GM21529 (cell line): ENCODE measurements around the gene ESRRG.

Source experiments
- ATAC-seq: cut with Tn5 transposase; IDR thresholded peaks from one replicate; pipeline ENCODE4 v1.9.1; 2021; ENCODE audit not compliant: unreplicated experiment

ESRRG gene

DNA sequence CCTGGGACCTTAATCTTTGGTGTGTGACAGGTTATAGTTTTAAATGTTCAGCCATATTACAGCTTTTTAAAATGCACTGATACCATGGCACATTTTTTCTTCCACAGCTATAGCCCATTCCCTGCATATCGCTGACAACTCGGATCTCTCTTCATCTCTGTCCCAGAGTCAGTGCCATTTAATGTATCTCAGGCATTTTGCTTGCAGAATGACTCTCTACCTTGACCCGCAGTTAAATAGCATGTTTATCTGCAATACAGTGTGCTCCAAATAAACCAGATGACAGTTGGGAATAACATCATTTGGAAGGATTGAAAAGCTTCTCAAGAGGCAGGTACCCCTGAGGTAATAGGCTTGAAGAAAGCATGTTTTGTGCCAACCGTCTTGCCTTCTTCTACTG lies 200.2 kb downstream of the ESRRG start:
- no peak for ATAC-seq

- ATAC-seq = no peak
These were observed 201.8 kb downstream of the ESRRG start for GRCh38 chr1:216521477-216521876.

GRCh38 chr1:216518844-216519627 lies 204.2 kb downstream of the ESRRG start:
- ATAC-seq = no peak

DNA sequence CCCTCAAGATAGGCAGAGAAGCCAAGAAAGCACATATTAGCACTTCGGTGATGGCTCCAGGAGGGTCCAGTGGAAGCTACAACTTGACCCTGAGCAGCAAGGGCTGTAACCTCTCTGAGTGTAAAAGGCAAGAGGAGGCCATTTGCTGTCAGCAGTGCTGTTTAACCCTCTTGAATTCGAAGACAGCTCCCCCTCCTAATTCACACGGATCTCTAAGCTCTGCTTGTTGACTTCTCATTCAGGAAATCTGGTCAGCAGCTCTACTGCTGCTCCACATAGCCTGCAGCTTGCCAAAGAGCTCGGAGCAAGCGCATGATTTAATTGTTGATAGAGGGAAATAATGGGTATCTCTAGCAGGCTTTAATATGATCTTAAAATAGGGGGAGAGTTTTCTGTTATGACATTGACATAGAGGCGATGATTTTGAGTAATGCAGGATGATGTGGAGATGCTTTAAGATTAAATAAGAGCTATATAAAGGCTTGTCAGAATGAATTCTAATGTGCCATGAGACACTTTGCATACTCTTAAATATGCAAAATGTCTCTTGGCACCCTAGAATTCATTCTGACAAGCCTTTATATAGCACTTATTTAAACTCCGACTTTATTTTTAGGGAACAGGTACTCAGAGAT lies 220.6 kb downstream of the ESRRG start:
- no peak for ATAC-seq

DNA sequence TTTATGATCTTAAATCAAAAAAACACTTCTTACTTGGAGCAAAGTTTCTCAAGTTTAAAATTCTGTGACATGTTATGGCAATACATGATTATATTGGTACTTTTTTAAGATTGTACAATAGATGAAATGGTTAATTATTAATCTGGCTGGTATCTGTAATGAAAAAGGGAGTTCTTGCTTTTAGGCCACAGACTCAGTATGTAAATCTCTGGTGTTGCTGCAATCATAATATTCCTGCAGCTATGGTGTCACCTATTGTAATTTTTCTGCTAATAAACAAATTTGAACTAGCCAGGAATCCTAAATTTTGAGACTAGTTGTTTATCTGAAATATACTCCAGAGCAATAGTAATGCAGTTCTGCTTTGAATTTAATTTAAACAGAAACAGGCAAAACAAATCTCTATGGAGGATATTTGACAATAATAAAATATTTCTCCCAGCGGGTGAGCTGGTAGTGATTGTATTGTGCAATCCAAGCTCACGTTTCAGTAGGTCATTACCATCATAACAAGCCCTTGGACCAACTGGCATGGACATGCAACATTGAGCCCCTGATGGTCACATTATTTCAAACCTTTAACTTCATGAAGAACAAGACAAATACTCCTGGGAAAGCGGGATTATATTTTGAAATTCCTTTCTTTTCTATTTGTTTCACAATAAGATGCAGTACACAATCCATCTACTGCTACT lies 222.8 kb downstream of the ESRRG start:
- no peak for ATAC-seq

- ATAC-seq = no peak
These were observed 223.5 kb downstream of the ESRRG start for GRCh38 chr1:216499581-216500272.

- ATAC-seq = no peak
These were observed 225.0 kb downstream of the ESRRG start for GRCh38 chr1:216498277-216498676.

DNA sequence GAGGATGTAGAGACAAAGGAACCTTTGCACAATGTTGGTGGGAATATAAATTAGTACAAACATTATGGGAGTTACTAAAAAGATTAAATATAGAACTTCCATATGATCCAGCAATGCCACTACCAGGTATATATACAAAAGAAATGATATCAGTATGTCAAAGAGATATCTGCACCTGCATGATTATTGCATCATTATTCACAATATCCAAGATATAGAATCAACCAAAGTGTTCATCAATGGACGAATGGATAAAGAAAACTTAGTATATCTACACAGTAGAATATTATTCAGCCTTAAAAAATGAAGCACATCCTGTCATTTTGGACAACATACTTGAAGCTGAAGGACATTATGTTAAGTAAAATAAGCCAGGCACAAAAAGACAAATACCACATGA lies 238.2 kb downstream of the ESRRG start:
- no peak for ATAC-seq

GRCh38 chr1:216483672-216484401 lies 239.4 kb downstream of the ESRRG start:
- no peak for ATAC-seq

- no peak for ATAC-seq
These were observed 240.6 kb downstream of the ESRRG start for GRCh38 chr1:216482620-216483019.

DNA sequence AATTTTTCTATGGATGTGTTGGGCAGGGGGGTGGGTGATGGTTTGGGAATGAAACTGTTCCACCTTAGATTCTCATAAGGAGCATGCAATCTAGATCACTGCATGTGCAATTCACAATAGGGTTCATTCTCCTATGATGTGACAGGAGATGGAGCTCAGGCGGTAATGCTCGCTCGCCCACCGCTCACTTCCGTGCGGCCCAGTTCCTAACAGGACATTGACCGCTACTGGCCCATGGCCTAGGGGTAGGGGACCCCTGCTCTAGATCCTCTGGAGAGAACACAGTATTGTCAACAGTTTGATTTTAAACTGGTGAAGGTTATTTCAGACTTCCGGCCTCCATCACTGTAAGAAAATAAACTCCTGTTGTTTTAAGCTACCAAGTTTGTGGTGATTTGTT lies 245.0 kb downstream of the ESRRG start:
- ATAC-seq = no peak

GRCh38 chr1:216476341-216476740 lies 246.9 kb downstream of the ESRRG start:
- ATAC-seq = no peak

DNA sequence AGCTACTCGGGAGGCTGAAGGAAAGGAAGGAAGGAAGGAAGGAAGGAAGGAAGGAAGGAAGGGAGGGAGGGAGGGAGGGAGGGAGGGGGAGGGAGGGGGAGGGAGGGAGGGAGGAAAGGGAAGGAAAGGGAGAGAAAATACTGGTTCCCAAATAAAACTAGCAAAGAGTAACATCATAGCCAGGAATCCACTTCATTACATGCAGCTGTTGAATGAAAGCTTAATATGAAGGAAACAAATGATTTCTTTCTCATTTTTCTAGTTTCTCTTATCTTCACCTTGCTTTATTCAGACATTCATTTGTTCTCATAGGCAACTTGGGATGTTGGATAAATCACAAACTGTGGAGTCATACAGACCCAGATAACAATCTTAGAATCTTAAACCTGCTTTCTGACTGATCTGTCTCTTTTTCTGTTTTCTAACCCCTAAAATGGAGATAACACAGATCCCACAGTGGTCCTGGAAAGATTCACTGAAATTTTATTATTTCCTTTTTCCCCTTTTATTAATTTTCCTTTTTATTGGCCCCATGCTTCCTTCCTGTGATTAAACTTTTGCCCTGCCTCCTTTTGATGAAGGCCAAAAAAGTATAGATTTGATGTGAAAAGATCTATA lies 247.5 kb downstream of the ESRRG start:
- no peak for ATAC-seq

- ATAC-seq = no peak
These were observed 256.9 kb downstream of the ESRRG start for GRCh38 chr1:216466162-216466801.

DNA sequence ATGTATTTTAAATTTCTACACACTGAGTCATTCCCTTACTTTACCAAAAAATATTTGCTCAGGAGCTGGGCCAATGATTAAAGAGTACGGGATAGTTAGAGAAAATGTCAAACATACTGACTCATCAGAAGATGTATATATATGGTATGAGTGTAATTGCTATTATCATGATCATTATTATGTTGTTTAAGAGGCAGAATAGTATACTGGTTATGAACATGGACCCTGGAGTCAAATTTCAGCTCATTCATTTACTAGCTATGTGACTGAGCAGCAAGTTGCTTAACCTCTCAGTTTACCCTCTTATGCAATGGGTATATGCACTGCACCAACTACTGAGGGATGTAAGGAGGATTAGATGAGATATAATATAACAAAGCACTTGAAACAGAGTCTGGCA lies 258.7 kb downstream of the ESRRG start:
- no peak for ATAC-seq

- ATAC-seq = no peak
These were observed 261.0 kb downstream of the ESRRG start for GRCh38 chr1:216462066-216462775.

DNA sequence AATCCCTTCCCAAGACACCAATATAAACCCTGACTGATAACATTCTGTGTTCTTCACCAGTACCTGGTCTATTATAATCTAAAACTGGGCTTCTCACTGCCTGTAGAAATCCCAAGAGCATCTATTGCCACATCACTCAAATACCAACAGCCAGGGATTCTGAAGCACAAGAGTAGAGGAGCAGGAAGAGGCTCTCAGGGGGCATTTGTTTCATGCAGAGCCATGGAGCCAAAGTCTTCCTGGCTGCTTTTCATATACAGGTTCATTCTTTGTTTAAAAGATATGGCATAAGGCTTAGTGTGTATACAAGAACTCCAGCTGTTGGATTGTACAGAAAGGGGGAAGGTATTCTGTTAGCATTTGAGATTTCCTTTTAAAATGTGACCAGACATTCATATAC lies 261.8 kb downstream of the ESRRG start:
- ATAC-seq = no peak

DNA sequence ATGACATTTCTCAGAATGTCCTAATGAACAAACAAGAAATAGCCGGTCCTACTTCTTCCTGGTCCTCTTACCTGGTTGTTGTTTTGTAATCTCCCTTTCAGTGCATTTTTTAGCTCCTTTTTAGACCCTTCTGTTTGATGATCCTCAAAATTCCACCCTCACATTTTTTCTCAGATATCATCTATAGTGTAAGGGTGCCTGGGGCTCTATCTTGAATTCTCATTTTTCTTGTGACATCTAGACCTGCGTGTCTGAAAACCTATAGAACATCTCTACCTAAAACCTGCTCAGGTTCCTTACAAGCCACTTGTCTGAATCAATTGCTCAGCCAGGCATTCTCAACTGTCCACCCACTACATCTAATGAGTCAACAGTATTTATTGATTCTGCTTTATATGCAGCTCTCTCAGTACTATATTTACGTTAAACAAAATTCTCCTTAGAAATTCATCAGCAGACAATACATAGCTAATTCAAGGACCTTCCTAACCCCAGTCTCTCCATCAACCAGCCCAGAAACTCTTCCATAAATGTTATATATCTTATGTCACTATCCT lies 263.5 kb downstream of the ESRRG start:
- ATAC-seq = no peak

DNA sequence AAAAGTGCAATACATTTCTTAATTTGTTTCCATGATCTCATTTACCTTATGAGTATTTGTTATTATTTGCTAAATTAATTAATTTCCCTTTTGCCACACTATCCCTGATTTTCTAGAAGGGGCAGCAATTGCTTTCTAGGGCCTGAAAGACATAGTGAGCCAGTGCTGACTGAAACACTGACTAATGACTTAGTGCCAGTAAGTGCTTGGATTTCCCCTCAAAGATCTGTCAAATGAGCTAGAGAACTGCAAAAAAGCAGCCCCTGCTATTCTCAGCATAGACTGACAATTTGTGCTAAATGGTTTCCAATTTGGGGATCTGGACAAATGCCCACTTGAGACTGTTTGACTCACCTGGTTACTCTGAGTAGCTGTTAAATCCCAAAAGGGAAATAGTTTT lies 264.4 kb downstream of the ESRRG start:
- no peak for ATAC-seq
